Measurements from ENCODE around the gene SLC22A4.

- TF ChIP-seq CTCF (optimal IDR thresholded peaks at IDR 0.05 in 1 of 3, IDR thresholded peaks at IDR 0.05 in 1 of 3, conservative IDR thresholded peaks at IDR 0.05 in 1 of 3; ENCODE audit: extremely low read depth in 1 of 3, insufficient read depth in 2 of 3, low read length in 3 of 3) = no peak
- TF ChIP-seq EZH2 (IDR thresholded peaks at IDR 0.05; ENCODE audit: low read length) = no peak
Measured at GRCh38 chr5:132253452-132254320, 40.5 kb upstream of the SLC22A4 start.
